ENCODE measurements around the gene MED12L.

Gene MED12L

GRCh38 chr3:151262871-151263525, 177.5 kb downstream of the MED12L start:
- H3K4me3 ChIP-seq (ENCODE audit: low read depth in 1 of 5, low read length in 5 of 5) = no peak overlapping the region
- H3K27ac ChIP-seq (ENCODE audit: low read depth, low read length) = no peak overlapping the region
- peaks cover 0 to 13% (median 0%) of the 10 kb centered on the region in 5 donors for H3K4me1 ChIP-seq (ENCODE audit: control insufficient read depth in 5 of 5, insufficient read depth in 5 of 5, low read length in 5 of 5)
- no peaks in the 10 kb centered on the region for H3K9me3 ChIP-seq (ENCODE audit: control insufficient read depth in 5 of 5, low read length in 5 of 5)
- H3K27me3 ChIP-seq (ENCODE audit: control insufficient read depth in 5 of 5, insufficient read depth in 4 of 5, low read length in 5 of 5) = no peaks in the 10 kb centered on the region
- no peak overlapping the region for H3K9ac ChIP-seq (ENCODE audit: low read length in 5 of 5)
- H3K36me3 ChIP-seq (ENCODE audit: control insufficient read depth in 5 of 5, insufficient read depth in 5 of 5, low read length in 5 of 5) = peaks cover 0 to 3% (median 0%) of the 10 kb centered on the region in 5 donors

- H3K9ac ChIP-seq (ENCODE audit: low read length in 5 of 5) = no peak overlapping the region
- H3K9me3 ChIP-seq (ENCODE audit: control insufficient read depth in 5 of 5, low read length in 5 of 5) = no peaks in the 10 kb centered on the region
- no peaks in the 10 kb centered on the region for H3K27me3 ChIP-seq (ENCODE audit: control insufficient read depth in 5 of 5, insufficient read depth in 4 of 5, low read length in 5 of 5)
- peaks cover 0 to 3% (median 0%) of the 10 kb centered on the region in 5 donors for H3K36me3 ChIP-seq (ENCODE audit: control insufficient read depth in 5 of 5, insufficient read depth in 5 of 5, low read length in 5 of 5)
- no peak overlapping the region for H3K4me3 ChIP-seq (ENCODE audit: low read depth in 1 of 5, low read length in 5 of 5)
- no peak overlapping the region for H3K27ac ChIP-seq (ENCODE audit: low read depth, low read length)
- peaks cover 0 to 13% (median 5%) of the 10 kb centered on the region in 5 donors for H3K4me1 ChIP-seq (ENCODE audit: control insufficient read depth in 5 of 5, insufficient read depth in 5 of 5, low read length in 5 of 5)
Measured at GRCh38 chr3:151264605-151265004, 179.1 kb downstream of the MED12L start.

GRCh38 chr3:151265166-151265565, 179.7 kb downstream of the MED12L start:
- Histone ChIP-seq H3K4me1 (ENCODE audit: control insufficient read depth in 5 of 5, insufficient read depth in 5 of 5, low read length in 5 of 5) (peaks cover 0 to 13% (median 5%) of the 10 kb centered on the region in 5 donors), H3K36me3 (ENCODE audit: control insufficient read depth in 5 of 5, insufficient read depth in 5 of 5, low read length in 5 of 5) (peaks cover 0 to 3% (median 0%) of the 10 kb centered on the region in 5 donors), H3K27me3 (ENCODE audit: control insufficient read depth in 5 of 5, insufficient read depth in 4 of 5, low read length in 5 of 5) (no peaks in the 10 kb centered on the region), H3K4me3 (ENCODE audit: low read depth in 1 of 5, low read length in 5 of 5) (no peak overlapping the region), H3K9me3 (ENCODE audit: control insufficient read depth in 5 of 5, low read length in 5 of 5) (no peaks in the 10 kb centered on the region), H3K9ac (ENCODE audit: low read length in 5 of 5) (no peak overlapping the region), H3K27ac (ENCODE audit: low read depth, low read length) (no peak overlapping the region)

DNA sequence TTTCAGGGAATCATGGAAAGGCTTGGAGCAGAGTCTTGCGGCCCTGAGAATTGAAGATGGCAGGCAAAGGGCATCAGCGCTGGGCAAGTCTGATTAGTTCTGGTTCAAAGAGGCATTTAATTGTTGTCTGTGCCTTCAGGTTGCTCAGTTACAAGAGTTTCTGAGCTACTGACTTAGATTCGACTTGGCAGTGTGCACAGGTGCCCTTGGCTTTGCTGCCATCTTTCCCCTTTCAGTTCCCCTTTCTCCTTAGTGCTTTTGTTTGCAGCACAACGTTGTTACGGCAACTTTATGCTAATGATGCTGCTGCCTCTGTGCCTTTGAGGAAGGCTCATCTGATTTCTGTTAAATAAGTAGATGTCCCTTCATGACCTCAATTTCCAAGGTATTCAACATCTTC, 180.4 kb downstream of the MED12L start:
- Histone ChIP-seq H3K9ac (ENCODE audit: low read length in 5 of 5) (no peak overlapping the region), H3K4me3 (ENCODE audit: low read depth in 1 of 5, low read length in 5 of 5) (no peak overlapping the region), H3K4me1 (ENCODE audit: control insufficient read depth in 5 of 5, insufficient read depth in 5 of 5, low read length in 5 of 5) (peaks cover 0 to 13% (median 7%) of the 10 kb centered on the region in 5 donors), H3K9me3 (ENCODE audit: control insufficient read depth in 5 of 5, low read length in 5 of 5) (no peaks in the 10 kb centered on the region), H3K27me3 (ENCODE audit: control insufficient read depth in 5 of 5, insufficient read depth in 4 of 5, low read length in 5 of 5) (no peaks in the 10 kb centered on the region), H3K27ac (ENCODE audit: low read depth, low read length) (no peak overlapping the region), H3K36me3 (ENCODE audit: control insufficient read depth in 5 of 5, insufficient read depth in 5 of 5, low read length in 5 of 5) (peaks cover 0 to 3% (median 0%) of the 10 kb centered on the region in 5 donors)

GRCh38 chr3:151267066-151267465, 181.6 kb downstream of the MED12L start:
- H3K27ac ChIP-seq (ENCODE audit: low read depth, low read length) = no peak overlapping the region
- H3K4me1 ChIP-seq (ENCODE audit: control insufficient read depth in 5 of 5, insufficient read depth in 5 of 5, low read length in 5 of 5) = peaks cover 0 to 13% (median 7%) of the 10 kb centered on the region in 5 donors
- H3K27me3 ChIP-seq (ENCODE audit: control insufficient read depth in 5 of 5, insufficient read depth in 4 of 5, low read length in 5 of 5) = no peaks in the 10 kb centered on the region
- no peak overlapping the region for H3K9ac ChIP-seq (ENCODE audit: low read length in 5 of 5)
- H3K36me3 ChIP-seq (ENCODE audit: control insufficient read depth in 5 of 5, insufficient read depth in 5 of 5, low read length in 5 of 5) = peaks cover 0 to 3% (median 0%) of the 10 kb centered on the region in 5 donors
- no peak overlapping the region for H3K4me3 ChIP-seq (ENCODE audit: low read depth in 1 of 5, low read length in 5 of 5)
- no peaks in the 10 kb centered on the region for H3K9me3 ChIP-seq (ENCODE audit: control insufficient read depth in 5 of 5, low read length in 5 of 5)

GRCh38 chr3:151268267-151269235, 183.1 kb downstream of the MED12L start:
- Histone ChIP-seq H3K4me1 (ENCODE audit: control insufficient read depth in 5 of 5, insufficient read depth in 5 of 5, low read length in 5 of 5) (peaks cover 0 to 12% (median 7%) of the 10 kb centered on the region in 5 donors), H3K36me3 (ENCODE audit: control insufficient read depth in 5 of 5, insufficient read depth in 5 of 5, low read length in 5 of 5) (no peaks in the 10 kb centered on the region), H3K9ac (ENCODE audit: low read length in 5 of 5) (no peak overlapping the region), H3K27me3 (ENCODE audit: control insufficient read depth in 5 of 5, insufficient read depth in 4 of 5, low read length in 5 of 5) (no peaks in the 10 kb centered on the region), H3K27ac (ENCODE audit: low read depth, low read length) (no peak overlapping the region), H3K9me3 (ENCODE audit: control insufficient read depth in 5 of 5, low read length in 5 of 5) (no peaks in the 10 kb centered on the region), H3K4me3 (ENCODE audit: low read depth in 1 of 5, low read length in 5 of 5) (no peak overlapping the region)

DNA sequence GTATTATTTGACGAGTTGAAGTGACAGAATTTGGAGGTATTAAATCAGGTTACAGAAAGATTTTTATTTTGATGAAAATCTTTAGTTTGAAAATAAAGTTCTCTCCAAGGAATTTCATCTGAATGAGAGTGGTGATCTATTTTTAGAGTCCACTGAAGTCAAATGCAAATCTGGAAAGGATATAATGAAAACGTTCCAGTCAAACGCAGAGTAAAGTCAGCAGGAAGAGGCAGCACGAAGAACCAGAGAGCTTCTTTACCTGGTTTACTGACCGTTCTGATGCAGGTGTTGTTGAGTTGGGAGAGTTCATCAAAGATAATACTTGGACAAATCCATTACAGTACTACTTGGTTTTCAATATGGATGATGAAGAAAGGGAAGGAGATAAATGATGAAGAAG, 184.2 kb downstream of the MED12L start:
- Histone ChIP-seq H3K27me3 (ENCODE audit: control insufficient read depth in 5 of 5, insufficient read depth in 4 of 5, low read length in 5 of 5) (no peaks in the 10 kb centered on the region), H3K4me3 (ENCODE audit: low read depth in 1 of 5, low read length in 5 of 5) (no peak overlapping the region), H3K9ac (ENCODE audit: low read length in 5 of 5) (no peak overlapping the region), H3K36me3 (ENCODE audit: control insufficient read depth in 5 of 5, insufficient read depth in 5 of 5, low read length in 5 of 5) (no peaks in the 10 kb centered on the region), H3K9me3 (ENCODE audit: control insufficient read depth in 5 of 5, low read length in 5 of 5) (no peaks in the 10 kb centered on the region), H3K4me1 (ENCODE audit: control insufficient read depth in 5 of 5, insufficient read depth in 5 of 5, low read length in 5 of 5) (peaks cover 0 to 8% (median 5%) of the 10 kb centered on the region in 5 donors), H3K27ac (ENCODE audit: low read depth, low read length) (no peak overlapping the region)

- no peak overlapping the region for H3K27ac ChIP-seq (ENCODE audit: low read depth, low read length)
- peaks cover 0 to 5% (median 0%) of the 10 kb centered on the region in 5 donors for H3K4me1 ChIP-seq (ENCODE audit: control insufficient read depth in 5 of 5, insufficient read depth in 5 of 5, low read length in 5 of 5)
- no peaks in the 10 kb centered on the region for H3K27me3 ChIP-seq (ENCODE audit: control insufficient read depth in 5 of 5, insufficient read depth in 4 of 5, low read length in 5 of 5)
- H3K9me3 ChIP-seq (ENCODE audit: control insufficient read depth in 5 of 5, low read length in 5 of 5) = no peaks in the 10 kb centered on the region
- H3K4me3 ChIP-seq (ENCODE audit: low read depth in 1 of 5, low read length in 5 of 5) = peak overlapping the region in 3 of 5 donors; percentile 1 to 59 (median 23)
- peak overlapping the region in 1 of 5 donors; percentile 2 for H3K9ac ChIP-seq (ENCODE audit: low read length in 5 of 5)
- H3K36me3 ChIP-seq (ENCODE audit: control insufficient read depth in 5 of 5, insufficient read depth in 5 of 5, low read length in 5 of 5) = no peaks in the 10 kb centered on the region
Measured at GRCh38 chr3:151275091-151275490, 189.6 kb downstream of the MED12L start.

DNA sequence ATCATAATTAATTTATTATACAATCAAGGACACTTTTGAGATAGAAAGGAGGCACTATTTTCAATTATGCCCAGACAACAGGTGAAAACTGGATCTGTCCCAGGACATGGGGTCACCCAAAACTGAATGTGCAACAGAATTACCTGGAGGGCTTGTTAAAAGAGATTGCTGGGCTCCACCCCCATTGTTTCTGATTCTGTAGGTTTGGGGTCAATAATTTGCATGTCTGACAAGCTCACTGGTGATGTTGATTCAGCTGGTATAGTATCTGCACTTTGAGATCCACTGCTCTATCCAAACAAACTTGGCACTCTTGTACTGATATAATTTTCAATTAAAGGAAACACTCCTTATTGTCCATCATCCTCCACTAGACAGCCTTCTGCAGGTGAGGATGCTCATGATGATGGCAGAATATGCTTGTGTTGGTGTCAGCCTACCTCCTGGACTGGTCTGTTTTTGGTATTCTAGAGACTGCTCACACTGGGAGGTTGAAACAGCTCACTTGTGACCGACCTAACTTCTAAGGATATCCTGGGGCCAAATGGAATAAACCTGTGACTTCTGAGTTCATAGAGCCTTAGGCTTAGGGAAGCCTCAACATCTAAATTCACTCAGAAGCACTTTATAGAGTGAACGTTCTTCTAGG, 190.7 kb downstream of the MED12L start:
- H3K36me3 ChIP-seq (ENCODE audit: control insufficient read depth in 5 of 5, insufficient read depth in 5 of 5, low read length in 5 of 5) = no peaks in the 10 kb centered on the region
- no peaks in the 10 kb centered on the region for H3K9me3 ChIP-seq (ENCODE audit: control insufficient read depth in 5 of 5, low read length in 5 of 5)
- no peaks in the 10 kb centered on the region for H3K27me3 ChIP-seq (ENCODE audit: control insufficient read depth in 5 of 5, insufficient read depth in 4 of 5, low read length in 5 of 5)
- H3K27ac ChIP-seq (ENCODE audit: low read depth, low read length) = no peak overlapping the region
- H3K9ac ChIP-seq (ENCODE audit: low read length in 5 of 5) = no peak overlapping the region
- H3K4me3 ChIP-seq (ENCODE audit: low read depth in 1 of 5, low read length in 5 of 5) = peak overlapping the region; percentile 0 to 59 (median 45)
- peaks cover 0 to 8% (median 0%) of the 10 kb centered on the region in 5 donors for H3K4me1 ChIP-seq (ENCODE audit: control insufficient read depth in 5 of 5, insufficient read depth in 5 of 5, low read length in 5 of 5)

Data from subcutaneous abdominal adipose tissue (tissue), 5 donors.